A673 (cell line): ENCODE results near the gene GPHN.

Experiments
- EZH2 ChIP-seq: fragments of 200-600 bp; sonication (generic); IDR thresholded peaks from 2 replicates; pipeline ENCODE4 v1.6.1; 2017; ENCODE audit warnings: borderline replicate concordance, low read depth, mild to moderate bottlenecking, mixed read lengths, antibody characterized with exemption, low read length; ENCODE audit not compliant: poor library complexity, severe bottlenecking
- TF ChIP-seq, protein P1 (sequence below): fragments of 300-800, 200-600 bp; sonication (generic); conservative IDR thresholded peaks from 2 replicates; pipeline ENCODE4 v1.5.1; 2017; ENCODE audit warnings: low read depth, mild to moderate bottlenecking, antibody characterized with exemption, low read length, moderate library complexity, mixed read lengths

- no peak for TF ChIP-seq EZH2
- TF ChIP-seq, protein P1, sequence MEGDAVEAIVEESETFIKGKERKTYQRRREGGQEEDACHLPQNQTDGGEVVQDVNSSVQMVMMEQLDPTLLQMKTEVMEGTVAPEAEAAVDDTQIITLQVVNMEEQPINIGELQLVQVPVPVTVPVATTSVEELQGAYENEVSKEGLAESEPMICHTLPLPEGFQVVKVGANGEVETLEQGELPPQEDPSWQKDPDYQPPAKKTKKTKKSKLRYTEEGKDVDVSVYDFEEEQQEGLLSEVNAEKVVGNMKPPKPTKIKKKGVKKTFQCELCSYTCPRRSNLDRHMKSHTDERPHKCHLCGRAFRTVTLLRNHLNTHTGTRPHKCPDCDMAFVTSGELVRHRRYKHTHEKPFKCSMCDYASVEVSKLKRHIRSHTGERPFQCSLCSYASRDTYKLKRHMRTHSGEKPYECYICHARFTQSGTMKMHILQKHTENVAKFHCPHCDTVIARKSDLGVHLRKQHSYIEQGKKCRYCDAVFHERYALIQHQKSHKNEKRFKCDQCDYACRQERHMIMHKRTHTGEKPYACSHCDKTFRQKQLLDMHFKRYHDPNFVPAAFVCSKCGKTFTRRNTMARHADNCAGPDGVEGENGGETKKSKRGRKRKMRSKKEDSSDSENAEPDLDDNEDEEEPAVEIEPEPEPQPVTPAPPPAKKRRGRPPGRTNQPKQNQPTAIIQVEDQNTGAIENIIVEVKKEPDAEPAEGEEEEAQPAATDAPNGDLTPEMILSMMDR: peak; percentile 58
These were observed 154.4 kb downstream of the GPHN start for GRCh38 chr14:66662374-66662773.
